Measurements from ENCODE around the gene PLCH2.

The PLCH2 gene

DNA sequence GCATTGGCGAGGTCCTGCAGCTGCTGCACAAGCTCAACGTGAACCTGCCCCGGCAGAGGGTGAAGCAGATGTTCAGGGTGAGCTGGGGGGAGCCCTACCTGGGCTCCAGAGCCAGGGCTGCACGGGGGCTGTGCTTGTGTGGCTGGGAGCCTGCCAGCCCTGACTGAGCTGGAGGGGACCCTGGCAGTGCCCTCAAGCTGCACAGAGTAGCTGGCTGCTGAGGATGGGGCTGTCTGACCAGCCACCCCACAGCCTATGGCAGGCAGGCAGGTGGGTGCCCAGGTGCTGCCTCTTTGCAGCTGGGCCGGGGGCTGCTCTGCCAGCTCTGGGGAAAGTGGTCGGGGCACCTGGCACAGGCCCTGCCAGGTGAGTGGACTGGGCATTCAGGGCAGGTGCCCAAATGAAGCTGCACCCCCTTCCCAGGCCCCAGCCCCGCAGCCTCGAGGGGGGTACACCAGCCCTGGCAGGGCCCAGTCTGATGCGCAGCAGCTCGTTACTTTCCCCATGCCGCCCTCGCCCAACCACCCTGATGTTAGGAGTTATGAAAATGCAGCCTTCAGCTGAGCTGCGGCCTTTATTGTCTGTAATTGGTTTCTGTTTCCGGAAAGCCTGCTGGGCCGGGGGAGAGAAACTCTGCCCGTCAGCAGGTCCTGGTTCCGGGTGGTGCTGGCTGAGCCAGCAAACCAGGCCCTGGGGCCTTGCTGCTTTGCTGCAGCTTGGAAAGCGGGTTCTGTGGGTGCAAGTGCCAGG, 4.3 kb downstream of the PLCH2 start:
- DNase-seq: no peak

DNA sequence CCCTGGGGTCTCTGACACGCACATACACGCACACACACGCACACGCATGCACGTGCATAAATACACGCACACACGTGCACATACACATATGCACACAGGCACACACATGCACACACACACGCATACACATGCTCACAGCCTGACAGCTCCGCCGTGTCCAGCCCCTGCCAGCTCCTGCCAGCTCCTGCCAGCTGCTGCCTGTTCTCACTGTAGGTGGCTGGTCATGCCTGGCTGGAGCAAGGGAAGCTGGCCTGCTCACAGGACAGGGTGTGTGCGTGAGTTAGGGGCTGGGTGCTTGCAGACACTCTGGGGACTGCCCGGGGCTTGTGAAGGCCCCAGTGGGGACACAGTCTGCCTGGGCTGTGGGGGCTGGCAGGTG, 4.9 kb downstream of the PLCH2 start:
- DNase-seq: no peak

DNA sequence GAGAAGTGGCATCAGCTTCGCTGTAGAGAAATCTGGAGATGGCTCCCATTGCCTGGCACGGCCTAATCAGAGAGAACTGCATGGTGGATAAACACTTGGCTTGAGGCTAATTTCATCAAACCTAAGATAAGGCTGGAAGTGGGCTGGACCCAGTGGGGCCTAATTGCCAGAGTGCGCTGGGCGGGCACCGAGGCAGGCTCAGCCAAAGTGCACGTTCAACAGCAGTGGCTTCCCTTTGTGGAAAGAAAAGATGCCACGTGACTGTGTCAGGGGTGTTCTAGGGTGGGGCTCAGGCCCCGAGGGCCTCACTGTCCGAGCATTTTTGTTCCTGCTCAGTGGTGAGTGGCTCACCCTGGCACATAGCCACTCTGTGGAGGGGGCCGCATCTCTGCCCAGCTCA, 5.8 kb downstream of the PLCH2 start:
- DNase-seq: no peak

DNA sequence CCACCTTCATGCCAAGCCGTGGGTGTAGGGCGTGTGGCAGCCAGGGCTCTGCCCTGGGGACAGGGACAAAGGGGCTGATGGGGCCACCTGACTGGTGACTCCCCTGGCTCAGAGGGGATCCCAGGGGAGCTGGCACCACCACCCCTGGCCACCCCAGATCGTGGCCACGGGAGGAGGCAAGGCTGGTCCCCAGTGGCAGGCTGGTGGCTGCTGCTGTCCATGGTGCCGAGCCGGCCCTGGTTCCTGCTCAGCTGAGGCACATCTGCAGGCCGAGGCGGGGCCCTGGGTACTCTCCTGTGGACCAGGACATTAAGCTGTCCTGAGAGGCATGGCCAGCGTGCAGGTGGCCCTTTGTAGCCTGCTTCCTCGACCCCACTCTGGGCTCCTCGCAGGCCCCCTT, 6.5 kb downstream of the PLCH2 start:
- no peak for DNase-seq

DNA sequence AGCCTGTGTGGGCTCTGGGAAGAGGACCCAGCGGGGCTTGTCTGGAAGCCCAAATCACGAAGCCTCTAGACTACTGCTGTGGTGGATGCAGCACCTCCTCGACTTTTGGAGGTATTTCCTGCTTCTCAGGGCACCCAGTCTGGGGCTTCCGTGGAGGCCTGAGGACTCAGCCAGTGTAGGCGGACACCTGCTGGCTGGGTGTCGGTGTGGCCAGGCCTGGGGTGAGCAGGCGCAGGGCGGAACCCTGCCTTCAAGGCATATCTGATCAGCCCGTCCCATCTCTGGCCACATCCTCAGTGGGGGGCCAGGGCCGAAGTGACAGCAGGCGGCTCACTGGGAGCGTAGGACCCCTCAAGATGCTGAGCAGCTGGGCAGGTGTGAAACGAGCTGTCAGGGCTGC, 6.9 kb downstream of the PLCH2 start:
- DNase-seq: no peak

DNA sequence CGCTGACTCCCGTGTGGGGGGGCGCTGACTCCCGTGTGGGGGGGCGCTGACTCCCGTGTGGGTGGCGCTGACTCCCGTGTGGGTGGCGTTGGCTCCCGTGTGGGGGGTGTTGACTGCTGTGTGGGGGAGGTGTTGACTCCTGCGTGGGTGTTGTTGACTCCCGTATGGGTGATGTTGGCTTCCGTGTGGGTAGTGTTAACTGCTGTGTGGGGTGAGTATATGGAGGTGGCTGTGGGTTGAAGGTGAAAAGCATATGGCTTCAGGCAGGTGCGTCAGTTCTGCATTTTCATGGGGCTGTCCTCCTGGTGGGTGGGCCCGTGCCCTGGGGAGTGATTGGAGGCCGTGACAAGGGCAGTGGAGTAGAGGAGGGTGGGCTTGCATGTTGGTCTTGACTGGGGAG, 7.9 kb downstream of the PLCH2 start:
- DNase-seq: no peak

DNA sequence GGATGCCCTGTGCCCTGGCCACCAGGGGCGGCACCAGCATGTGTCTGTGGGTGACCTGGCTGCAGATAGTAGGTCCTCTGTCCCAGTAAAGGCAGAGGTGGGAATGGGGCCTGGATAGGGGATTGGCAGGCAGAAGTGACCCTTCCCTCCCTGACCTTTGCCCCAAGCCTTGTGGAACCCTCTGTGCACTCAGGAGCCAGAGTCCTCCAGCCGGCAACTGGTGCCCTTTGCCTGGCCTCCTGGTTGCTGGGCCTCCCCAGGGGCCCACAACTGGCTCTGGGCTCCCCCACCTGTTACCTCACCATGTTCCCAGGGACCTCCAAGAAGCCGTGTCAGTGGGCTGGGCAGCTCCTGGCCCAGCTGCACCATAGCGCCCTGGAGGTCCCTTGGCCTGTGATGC, 10.0 kb downstream of the PLCH2 start:
- no peak for DNase-seq

DNA sequence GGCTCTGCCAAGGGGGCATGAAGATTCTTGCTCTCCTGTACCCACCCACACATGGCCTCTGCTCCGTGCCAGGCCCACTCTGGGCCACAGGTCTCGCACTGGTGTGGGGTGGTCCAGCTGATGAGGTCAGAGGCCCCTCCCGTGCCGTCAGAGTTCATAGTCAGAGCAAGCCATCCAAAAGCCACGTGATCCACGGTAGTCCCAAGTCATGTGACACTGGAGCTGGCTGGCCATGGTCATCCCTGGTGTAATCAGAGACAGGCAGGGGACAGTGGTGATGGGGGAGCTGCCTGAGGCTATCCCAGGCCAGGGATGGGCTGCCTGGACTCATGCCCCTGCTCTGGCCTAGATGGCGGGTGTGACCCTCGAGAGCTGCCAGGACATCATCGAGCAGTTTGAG, 10.5 kb downstream of the PLCH2 start:
- no peak for DNase-seq

DNA sequence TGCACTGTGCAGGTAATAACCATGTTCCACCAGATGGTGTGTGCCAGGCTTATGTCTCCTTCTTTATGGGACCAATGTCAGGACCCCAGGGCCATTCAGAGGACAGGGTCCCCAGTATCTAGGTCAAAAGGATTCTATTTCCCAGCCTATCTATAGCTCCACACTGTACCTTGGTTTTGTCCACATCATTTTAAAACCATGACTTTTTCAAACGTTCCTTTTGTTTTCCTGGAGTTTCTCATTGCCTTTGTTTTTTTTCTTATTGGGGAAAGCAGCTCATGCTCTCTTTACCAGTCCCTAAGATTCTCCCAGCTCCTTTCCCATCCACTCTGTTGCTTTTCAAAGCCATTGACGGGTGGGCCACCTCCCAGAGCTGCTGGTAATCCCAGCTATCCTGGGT, 12.6 kb downstream of the PLCH2 start:
- DNase-seq: no peak

DNA sequence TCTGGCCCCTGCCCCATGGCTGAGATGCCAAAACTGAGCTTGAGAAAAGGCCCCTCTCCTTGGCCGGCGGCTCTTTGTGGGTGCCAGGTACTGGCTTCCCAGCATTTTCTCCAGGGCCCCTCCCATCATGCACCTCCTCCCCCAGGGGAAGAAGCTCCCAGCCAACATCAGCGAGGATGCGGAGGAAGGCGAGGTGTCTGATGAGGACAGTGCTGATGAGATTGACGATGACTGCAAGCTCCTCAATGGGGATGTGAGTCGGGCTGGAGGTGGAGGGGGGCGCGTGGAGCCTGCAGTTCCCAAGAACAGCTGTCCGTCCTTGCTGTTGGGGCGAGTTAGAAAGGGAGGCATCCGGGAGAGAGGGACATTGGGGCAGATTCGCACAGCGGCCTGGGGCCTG, 13.5 kb downstream of the PLCH2 start:
- DNase-seq: no peak

DNA sequence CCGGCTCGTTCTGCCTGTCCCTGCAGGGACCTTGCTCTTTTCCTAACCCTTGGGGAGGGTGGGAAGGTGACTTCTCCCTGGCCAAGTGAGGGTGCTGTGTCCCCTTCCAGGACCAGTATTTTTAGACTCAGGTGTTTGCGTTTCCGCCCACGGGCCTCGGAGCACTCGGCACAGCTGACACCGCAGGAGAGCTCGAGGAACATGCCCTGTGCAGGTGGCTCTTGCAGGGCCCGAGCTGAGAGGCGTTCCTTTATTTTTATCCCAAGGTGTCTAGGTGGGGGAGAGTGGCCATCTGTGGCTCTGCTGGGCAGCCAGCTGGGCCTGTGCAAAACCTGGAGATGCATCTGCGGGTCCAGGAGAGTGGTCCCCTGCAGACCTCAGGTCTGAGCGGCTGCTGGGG, 16.0 kb downstream of the PLCH2 start:
- DNase-seq: no peak

DNA sequence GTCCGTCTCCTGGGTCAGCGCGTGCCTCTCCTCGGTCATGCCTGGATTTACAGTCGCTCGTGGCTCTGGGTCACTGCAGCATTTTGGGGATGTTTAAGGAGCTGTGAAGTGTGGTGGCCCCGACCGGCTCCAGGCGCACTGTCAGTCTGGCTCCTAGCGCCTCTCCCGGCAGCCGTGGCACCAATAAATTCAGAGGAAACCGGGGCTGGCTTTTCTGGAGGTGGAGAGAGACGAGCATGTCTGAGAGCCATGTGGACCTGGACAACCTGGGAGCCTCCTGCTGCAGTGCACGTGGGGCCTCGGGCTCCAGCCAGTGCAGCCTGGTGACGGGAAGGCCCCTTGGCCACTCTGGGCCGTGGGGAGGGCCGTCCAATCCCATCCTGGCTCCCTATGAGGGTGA, 17.1 kb downstream of the PLCH2 start:
- DNase-seq: no peak

DNA sequence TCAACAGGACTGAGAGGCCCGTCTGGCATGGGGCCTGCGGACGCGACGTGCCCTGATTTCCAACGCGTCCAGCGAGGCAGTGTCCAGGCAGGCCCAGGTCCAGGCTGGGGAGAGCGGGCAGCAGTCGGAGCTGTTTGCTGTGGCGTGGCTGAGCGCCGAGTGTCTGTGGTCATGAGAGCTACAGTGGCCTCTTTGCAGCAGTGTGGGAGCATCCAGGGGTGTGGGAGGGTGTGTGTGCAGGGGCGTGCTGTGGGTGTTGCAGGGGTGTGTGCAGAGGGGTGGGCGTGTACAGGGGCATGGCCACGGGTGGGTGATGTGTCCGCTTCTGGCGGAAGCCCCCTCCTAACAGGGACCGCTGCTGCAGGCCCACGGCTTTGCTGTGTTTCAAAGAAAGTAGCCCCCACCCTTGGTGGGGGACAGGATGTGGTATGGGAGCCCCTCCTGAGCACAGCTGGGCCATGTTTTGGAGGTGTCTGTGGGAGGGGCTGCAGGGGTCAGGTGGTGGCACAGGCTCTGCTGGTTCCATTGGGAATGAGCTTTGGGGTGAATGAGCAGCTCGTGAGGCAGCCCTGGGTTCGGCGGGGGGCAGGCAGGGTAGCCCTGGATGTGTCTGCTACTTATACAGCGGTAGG, 17.7 kb downstream of the PLCH2 start:
- no peak for DNase-seq

DNA sequence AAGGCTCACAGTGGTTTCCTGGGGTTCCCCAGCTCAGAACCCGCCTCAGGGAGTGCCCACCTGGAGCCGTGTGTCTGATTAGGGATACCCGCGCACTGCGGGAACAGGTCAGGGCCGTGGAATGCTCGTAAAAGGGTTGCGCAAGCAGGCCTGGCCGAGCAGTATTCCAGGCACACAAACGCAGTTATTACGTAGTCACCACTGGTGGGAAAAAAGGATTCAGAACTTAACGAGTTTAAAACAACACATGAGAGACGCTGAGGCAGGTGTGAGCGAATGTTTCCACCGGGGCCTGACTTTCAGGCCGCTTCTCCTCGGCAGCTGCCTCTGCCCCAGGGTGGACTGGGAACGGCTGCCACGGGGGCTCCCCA, 18.2 kb downstream of the PLCH2 start:
- no peak for DNase-seq

DNA sequence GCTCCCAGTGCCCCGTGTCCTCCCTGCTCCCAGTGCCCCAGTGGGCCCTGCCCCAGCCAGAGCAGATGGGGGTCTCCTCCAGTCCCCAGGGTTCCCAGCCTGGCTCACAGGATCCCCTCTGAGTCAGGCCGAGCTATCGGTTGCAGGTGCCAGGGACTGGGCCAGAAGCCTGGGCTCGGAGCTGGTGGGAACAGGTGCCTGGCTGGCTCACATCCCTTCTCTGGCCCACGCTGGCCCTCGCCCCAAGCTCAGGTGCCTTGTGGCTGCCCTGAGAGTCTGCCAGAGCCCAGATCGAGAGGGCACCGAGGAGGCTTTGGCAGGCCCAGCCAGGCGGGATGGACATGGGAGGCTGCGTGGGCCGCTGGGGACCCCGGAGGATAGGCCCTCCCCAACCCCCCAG, 18.9 kb downstream of the PLCH2 start:
- DNase-seq: no peak

DNA sequence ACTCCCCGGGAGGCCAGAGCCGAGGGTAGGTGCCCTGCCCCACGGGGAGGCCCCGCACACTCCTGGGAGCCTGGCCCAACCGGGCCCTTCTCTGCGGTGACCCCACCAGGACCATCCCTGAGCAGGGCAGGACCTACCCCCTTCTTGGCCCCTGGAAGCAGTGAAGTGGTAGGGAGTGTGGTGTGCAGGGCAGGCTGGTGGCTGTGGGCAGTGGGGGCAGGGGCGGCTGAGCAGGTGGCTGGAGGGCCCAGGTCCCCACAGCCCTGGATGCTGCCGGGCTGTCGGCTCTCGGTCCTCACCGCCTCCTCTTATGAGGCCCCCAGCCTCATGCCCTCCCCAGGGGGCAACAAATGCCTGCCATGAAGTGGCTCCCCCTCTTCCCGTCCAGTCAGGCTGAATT, 19.5 kb downstream of the PLCH2 start:
- DNase-seq: no peak

DNA sequence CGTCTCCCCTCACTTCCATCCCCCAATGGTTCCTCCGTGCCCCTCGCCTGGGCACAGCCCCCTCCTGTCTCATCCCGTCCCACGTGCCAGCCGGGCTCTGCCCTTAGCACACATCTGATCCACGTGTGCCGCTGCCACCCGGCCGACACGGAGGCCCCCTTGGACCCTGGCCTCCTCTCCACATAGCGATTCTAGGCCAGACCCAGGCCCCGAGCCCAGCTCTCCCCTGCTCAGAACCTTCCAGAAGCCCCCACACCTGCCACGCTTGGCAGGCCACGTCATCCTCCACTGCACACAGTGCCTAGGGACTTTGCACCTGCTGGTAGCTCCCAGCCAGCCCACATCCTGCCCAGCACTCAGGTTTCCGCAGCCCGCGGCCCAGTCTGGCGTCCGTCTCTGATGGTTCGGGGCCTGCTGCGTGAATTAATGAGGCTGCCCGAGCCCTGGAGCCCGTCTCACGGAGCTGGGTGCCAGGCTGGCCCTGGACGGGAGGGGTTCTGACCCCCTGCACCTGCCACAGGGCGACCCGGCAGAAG, 20.1 kb downstream of the PLCH2 start:
- DNase-seq: no peak

DNA sequence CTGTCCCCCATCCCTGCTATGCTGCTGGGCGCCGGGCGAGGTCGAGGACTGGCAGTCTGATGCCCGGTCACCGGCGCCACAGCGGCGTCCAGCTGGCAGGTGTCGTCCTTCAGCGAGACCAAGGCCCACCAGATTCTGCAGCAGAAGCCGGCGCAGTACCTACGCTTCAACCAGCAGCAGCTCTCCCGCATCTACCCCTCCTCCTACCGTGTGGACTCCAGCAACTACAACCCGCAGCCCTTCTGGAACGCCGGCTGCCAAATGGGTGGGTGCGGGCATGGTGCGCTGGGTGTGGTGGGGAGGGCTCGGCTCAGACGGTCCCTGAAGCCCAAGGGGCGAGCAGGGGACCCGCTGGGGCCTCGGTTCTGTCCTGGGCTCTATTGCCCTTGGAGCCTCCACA, 20.7 kb downstream of the PLCH2 start:
- no peak for DNase-seq

DNA sequence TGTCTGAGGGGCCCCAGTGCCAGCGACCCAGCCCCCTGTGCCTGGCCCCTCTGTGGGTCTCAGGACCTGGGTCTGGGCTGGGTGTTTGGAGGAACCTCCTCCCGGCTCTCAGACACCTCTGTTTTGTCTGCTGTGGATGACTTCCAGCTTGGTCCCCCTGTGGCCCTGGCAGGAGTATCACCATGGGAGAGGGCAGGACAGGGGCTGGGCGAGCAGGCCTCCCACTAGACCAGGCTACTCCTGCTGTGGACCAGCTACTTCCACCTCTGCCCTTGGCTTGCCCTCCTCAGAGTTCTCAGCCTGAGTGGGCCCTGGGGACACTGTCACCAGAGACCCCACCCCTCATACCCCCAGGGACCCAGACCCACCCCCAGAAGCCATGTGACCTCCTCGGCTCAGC, 21.8 kb downstream of the PLCH2 start:
- DNase-seq: no peak

DNA sequence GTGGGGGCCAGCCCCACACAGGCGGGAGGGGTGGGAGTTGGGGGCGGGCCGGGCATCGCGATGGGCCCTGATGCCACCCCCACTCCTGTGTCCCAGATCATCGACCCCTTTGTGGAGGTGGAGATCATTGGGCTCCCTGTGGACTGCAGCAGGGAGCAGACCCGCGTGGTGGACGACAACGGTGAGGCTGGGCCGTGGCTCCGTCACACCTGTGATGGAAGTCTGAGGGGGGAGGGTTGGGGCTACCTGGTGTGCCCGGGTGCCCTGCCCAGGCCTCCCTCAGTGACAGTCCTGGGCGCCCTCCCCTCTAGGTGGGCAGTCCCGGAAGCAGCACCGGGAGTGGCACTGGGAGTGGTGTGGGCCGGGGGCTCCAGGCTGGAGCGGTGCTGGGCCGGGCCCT, 22.6 kb downstream of the PLCH2 start:
- no peak for DNase-seq

DNA sequence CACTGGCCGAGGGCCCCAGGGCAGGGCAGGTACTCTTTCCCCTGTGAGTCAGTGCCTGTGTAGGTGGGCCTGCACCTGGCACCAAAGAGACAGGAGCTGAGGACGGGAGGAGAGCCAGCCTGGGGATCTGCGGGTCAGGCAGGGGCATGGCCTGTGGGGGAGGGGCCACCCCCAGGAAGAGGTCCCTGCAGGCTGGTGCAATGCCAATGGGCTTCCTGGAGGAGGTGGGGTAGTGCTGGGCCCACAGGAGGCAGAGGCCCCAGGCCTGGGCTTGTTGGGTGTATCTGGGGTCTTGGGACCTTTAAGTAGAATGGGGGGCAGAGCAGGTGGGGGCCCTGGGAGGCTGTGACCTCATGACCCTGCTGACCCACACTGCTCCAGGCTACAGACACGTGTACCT, 23.2 kb downstream of the PLCH2 start:
- no peak for DNase-seq

DNA sequence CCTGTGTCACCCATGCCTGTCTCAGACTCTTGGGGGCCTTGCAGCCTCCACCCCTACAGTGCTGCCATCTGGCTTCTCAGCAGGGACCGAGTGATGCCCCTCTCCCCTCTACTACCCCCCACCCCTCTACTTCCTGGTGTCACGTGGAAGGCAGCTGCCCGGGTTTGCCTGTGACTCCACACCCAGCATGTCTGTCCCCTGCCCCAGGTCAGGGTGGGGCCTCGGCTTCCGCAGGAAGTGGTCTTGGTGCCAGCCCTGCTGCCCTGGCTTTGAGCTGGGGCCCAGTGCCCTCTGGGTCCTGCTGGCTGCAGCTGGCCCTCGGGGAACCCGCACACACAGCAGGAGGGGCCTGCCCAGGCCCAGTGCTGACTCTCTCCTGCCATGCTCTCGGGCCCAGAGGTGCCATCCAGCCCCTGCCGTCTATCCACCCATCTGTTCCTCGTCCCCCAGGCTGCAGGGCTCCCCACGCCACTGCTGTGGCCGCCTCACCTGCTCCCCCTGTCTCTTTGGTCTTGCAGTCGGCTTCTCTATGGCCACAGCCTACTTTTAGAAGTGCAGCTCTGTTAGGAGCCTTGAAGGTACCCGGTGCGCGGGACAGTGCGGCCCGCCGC, 24.0 kb downstream of the PLCH2 start:
- DNase-seq: no peak

DNA sequence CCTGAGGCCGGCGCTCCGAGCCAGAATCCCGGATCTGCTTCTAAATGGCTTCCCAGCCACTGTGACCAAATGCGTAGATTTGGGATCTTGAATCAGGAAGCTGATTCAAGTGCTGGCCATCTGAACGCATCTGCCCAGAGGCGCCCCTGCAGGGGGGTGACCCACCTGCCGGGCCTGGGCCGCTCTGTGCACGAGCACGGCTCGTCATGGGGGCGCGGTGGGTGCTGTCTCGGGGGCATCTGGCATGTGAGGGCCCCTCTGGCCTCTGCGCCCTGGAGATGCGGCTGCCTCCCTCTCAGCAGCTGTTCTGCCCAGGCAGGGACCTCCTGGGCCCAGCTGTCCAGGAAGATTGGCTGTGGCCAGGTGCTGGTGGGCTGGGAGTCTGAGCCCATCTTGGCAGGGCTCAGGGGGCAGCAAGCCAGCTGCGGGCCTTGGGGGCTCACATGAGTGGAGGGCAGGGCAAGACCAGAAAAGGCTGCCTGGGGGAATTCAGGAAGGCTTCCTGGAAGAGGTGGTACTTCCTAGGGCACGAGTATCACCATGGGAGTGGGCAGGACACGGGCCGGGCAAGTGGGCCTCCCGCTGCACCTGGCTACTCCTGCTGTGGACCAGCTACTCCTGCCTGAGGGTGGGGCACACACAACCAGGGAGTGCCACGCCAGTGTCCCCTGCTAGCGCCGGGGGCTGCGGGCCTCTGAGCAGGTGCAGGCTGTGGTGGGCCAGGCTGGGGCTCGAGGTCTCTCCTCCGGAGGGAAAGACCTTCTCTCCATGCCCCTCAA, 25.1 kb downstream of the PLCH2 start:
- DNase-seq: no peak

DNA sequence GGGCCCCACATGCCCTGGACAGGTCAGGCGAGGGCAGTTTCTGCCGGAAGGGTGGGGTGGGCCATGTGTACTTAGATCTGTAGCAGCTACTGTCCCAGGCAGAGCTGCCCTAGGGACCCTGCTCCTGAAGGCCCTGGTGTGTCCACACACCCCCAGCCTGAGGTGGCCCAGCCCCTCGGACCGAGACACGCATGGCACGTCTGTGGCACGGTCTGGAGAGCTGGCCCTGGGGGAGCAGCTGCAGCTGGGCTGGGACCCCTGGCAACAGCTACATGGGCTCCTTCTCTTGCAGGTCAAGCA, 25.7 kb downstream of the PLCH2 start:
- DNase-seq: no peak

All from activated CD4-positive, CD25-positive, alpha-beta regulatory T cell (primary cell).